ENCODE data around the gene SIAH2. TPM values are rescaled to one million over a fixed set of nuclear protein-coding genes. Genes with fewer than 3 reads are reported as not detected.

Gene SIAH2
- total RNA-seq, 1 experiment from 2014 or later: 24.0 TPM

Other genes with a start within 250 kb of the SIAH2 start
- gene SERP1, start 216.7 kb downstream of the SIAH2 start, total RNA-seq (2021; ENCODE audit: unreplicated experiment): 75.0 TPM
- 70.0 TPM for gene EIF2A, start 216.4 kb downstream of the SIAH2 start, total RNA-seq (2021; ENCODE audit: unreplicated experiment)
- 114 TPM for gene SELENOT, start 159.8 kb downstream of the SIAH2 start, total RNA-seq (2021; ENCODE audit: unreplicated experiment)
- 0.28 TPM for gene ERICH6, start 59.2 kb downstream of the SIAH2 start, total RNA-seq (2021; ENCODE audit: unreplicated experiment)
- not detected for gene MINDY4B, start 142.3 kb upstream of the SIAH2 start, total RNA-seq (2021; ENCODE audit: unreplicated experiment)
- not detected for gene CLRN1, start 209.6 kb upstream of the SIAH2 start, total RNA-seq (2021; ENCODE audit: unreplicated experiment)